K562 (cell line): Measurements from ENCODE around the gene ALKBH4. TPM values are rescaled to one million over a fixed set of nuclear protein-coding genes. Genes with fewer than 3 reads are reported as not detected.

ENCODE experiments used
- DPF2 ChIP-seq: fragments of 450-650 bp; IDR thresholded peaks from 2 replicates; pipeline ENCODE4 v1.6.1; 2016
- GABPB2 ChIP-seq: fragments of 250-450 bp; sonication (Bioruptor Pico); conservative IDR thresholded peaks from 2 replicates; pipeline ENCODE4 v1.5.1; 2021; ENCODE audit warnings: mild to moderate bottlenecking
- RHOXF2B ChIP-seq: fragments of 250-450 bp; sonication (Bioruptor Pico); conservative IDR thresholded peaks from 2 replicates; pipeline ENCODE4 v1.5.1; 2021
- SIN3A ChIP-seq, 2 experiments: fragments of 150-350 bp in 1 of 2; IDR thresholded peaks; 2 replicates each; pipeline ENCODE4 v1.6.1; 2011 to 2016; ENCODE audit warnings: borderline replicate concordance in 2 of 2, low read depth in 2 of 2, low read length in 2 of 2, mild to moderate bottlenecking in 2 of 2, moderate library complexity in 2 of 2; ENCODE audit not compliant: control insufficient read depth in 1 of 2
- TFAP4 ChIP-seq: sonication (generic); formaldehyde crosslinking; IDR thresholded peaks from 2 replicates; pipeline ENCODE4 v1.8.0; 2022; ENCODE audit warnings: missing genetic modification reagents, mild to moderate bottlenecking, moderate library complexity, borderline replicate concordance
- THAP7 ChIP-seq: fragments of 250-450 bp; sonication (Bioruptor Pico); IDR thresholded peaks from 2 replicates; pipeline ENCODE4 v1.5.0; 2021
- THRB ChIP-seq: fragments of 450-650 bp; formaldehyde crosslinking; conservative IDR thresholded peaks from 2 replicates; pipeline ENCODE4 v1.4.0; 2022; ENCODE audit warnings: mild to moderate bottlenecking, missing genetic modification characterization
- ZBTB40 ChIP-seq, 2 experiments: fragments of 450-650 bp in 1 of 2; sonication (generic) in 1 of 2; formaldehyde crosslinking in 1 of 2; IDR thresholded peaks; 2 replicates each; pipeline versions ENCODE4 v1.7.1 to v1.9.0; 2016 to 2022; ENCODE audit warnings: inconsistent platforms in 1 of 2, mild to moderate bottlenecking in 1 of 2, missing genetic modification reagents in 1 of 2
- ZNF12 ChIP-seq: sonication (generic); formaldehyde crosslinking; IDR thresholded peaks from 2 replicates; pipeline ENCODE4 v1.4.0; 2020; ENCODE audit warnings: mild to moderate bottlenecking, missing genetic modification reagents
- ZSCAN29 ChIP-seq: fragments of 450-650 bp; IDR thresholded peaks from 2 replicates; pipeline ENCODE4 v1.6.1; 2017
- polyA plus RNA-seq, 8 experiments: library from polyadenylated mRNA; depleted of rRNA in 4 of 8; stranded (reverse) in 5 of 8; unstranded in 3 of 8; fragments of >200 nt; fragmentation: Nextera tagmentation in 2 of 8; fragmentation: Illumina TruSeq in 1 of 8; extraction: Ambion mirVana in 2 of 8; extraction: Trizol in 1 of 8; gene quantifications; 2 replicates each; pipeline versions ENCODE4 v1.2.1 to v1.2.3, GENCODE V29; 2011 to 2014; ENCODE audit warnings: inconsistent platforms in 1 of 8, missing spikeins in 1 of 8
- total RNA-seq, 7 experiments: library from RNA; depleted of rRNA in 6 of 7; stranded (reverse); fragments of >200 nt in 6 of 7; fragmentation: Illumina TruSeq in 2 of 7; extraction: Trizol in 2 of 7; gene quantifications; 2 replicates each; pipeline versions ENCODE4 v1.2.1 to v1.2.3, GENCODE V29; 2011 to 2021; ENCODE audit warnings: low replicate concordance in 1 of 7

ALKBH4 gene
- total and polyA plus RNA-seq, 9 of the 15 experiments (the other 6 are each of a cell fraction or from before 2014, with no cell fraction given): 4.6 to 21.4 (median 11.8) TPM

- TF ChIP-seq ZBTB40 (IDR thresholded peaks at IDR 0.05): 0 out of 2 replicates have a peak, but pooled peaks have one; percentile 13
- TF ChIP-seq ZBTB40 (CRISPR knock-in tag; IDR thresholded peaks at IDR 0.05): no peak
- TF ChIP-seq THRB (CRISPR knock-in tag): no peak
- TF ChIP-seq GABPB2 (CRISPR knock-in tag): no peak
- no peak for TF ChIP-seq ZSCAN29
- no peak for TF ChIP-seq THAP7
- no peak for TF ChIP-seq RHOXF2B (CRISPR knock-in tag)
- no peak for TF ChIP-seq SIN3A (IDR thresholded peaks at IDR 0.05; ENCODE audit: borderline replicate concordance in 2 of 2, control insufficient read depth in 1 of 2, low read depth in 2 of 2, low read length in 2 of 2)
- TF ChIP-seq ZNF12 (CRISPR knock-in tag): peak; percentile 73; the same call in 1 of the 2 replicates
- peak; percentile 72 for TF ChIP-seq DPF2
- 0 out of 2 replicates have a peak, but pooled peaks have one; percentile 25 for TF ChIP-seq TFAP4 (CRISPR knock-in tag)
Observed at GRCh38 chr7:102444961-102445673, 19.5 kb downstream of the ALKBH4 start (continued).
